HG03521 (cell line): ENCODE measurements around the gene ZDHHC17.
A peak's percentile ranks its signal among the peaks of the same experiment; 100 is the strongest.
"Not testable (repeated sequence)": the region's sequence is repeated elsewhere in the genome, so short reads cannot be mapped to it uniquely, and the experiment has no call there.

Experiments used
- ATAC-seq: cut with Tn5 transposase; IDR thresholded peaks from one replicate; pipeline ENCODE4 v1.9.1; 2021; ENCODE audit warnings: mild to moderate bottlenecking, moderate library complexity; ENCODE audit not compliant: unreplicated experiment

ZDHHC17 gene

DNA sequence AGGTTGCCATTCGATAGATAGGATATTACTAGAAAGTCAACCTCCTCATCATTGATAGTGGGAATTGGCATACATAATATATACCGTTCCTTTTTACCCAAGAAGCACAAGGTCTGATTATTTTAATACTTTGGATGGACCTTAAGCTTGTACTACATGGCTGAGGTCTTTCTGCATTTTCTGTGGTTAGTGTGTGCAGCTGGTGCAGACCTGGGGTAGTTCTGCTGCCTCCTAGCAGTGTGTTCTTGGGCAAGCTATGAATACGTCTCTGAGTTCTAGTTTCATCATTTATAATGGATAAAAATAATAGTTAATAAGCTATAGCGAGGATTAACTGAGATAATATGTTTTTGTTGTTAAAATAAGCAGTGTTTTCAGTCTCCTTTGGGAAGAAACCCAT is 2.2 kb downstream of the ZDHHC17 start:
- ATAC-seq = no peak

DNA sequence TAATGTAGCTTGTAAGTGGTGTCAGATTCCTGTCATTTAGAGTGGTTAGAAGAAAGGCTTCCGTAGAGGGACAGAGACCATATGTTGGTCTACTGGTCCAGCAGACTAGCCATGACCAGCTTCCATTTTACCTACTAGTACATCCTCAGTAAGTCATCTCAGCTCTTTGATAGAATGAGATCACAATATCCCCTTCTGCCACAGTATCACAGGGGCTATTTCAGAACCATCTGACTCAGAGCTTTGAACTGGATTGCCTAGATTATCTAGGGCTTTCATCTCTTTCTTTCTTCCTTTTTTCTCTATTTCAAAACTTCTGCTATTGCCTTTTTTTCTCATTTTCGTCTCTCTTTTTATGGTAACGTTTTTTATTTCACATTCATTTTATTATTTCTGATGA is 4.7 kb downstream of the ZDHHC17 start:
- no peak for ATAC-seq

DNA sequence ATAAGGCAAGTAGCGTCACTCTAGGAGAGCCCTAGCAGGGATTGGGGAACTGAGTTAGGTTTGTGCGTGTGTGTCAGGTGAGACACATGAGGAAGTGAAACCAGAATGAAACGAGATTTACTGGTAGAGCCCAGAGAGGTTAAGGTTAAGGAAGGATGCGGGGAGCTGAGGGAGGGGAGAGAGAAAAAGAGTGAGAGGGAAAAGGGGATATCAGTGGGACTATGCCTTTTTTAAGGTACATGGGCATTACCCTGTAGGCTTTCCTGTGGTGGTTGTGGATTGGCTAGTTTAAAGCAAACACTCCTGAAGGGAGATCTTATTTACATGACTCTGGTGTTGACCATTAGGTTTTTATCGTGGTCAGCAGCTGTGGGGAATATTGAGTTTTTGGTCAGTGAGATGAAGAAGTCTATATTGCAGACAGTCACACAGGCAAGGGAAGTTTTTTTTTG is 13.9 kb downstream of the ZDHHC17 start:
- peak; percentile 99 for ATAC-seq

DNA sequence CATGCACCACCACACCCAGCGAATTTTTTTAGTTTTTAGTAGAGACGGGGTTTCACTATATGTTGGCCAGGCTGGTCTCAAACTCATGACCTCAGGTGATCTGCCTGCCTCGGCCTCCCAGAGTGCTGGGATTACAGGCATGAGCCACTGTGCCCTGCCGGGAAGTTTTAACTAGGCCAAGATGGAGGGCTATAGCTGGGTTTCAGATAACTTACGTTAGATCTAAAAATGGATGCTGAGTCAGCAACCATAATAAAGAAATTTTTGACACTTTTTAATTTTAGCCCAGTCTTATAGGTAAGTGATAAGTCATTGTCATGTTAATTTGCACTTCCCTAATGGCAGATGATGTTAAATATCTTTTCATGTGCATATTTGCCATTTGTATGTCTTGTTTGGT is 14.4 kb downstream of the ZDHHC17 start:
- ATAC-seq = no peak

DNA sequence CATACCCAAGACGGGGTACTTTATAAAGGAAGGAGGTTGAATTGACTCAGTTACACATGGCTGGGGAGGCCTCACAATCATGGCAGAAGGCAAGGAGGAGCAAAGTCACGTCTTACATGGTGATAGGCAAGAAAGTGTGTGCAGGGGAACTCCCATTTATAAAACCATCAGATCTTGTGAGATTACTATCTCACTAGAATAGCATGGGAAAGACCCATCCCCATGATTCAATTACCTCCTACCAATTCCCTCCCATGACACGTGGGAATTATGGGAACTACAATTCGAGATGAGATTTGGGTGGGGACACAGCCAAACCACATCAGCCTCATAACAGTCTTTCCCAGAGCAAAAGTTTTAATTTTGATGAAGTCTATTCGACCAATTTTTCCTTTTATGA is 15.4 kb downstream of the ZDHHC17 start:
- not testable (repeated sequence) for ATAC-seq

DNA sequence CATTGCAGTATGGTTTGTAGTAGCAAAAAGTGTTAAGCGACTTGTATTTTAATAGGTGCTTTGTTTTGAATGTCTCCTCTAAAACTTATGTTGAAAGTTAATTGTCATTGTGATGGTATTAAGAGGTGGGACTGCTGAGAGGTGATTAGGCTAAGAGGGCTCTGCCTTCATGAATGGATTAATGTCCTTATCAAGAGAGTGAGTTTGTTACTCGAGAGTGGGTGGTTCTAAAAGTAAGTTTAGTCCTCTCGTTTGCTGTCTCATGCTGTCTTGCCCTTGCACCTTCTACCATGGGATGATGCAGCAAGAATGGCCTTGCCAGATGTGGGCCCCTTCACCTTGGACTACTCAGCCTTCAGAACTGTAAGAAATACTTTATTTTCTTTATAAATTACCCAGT is 17.4 kb downstream of the ZDHHC17 start:
- ATAC-seq = no peak

DNA sequence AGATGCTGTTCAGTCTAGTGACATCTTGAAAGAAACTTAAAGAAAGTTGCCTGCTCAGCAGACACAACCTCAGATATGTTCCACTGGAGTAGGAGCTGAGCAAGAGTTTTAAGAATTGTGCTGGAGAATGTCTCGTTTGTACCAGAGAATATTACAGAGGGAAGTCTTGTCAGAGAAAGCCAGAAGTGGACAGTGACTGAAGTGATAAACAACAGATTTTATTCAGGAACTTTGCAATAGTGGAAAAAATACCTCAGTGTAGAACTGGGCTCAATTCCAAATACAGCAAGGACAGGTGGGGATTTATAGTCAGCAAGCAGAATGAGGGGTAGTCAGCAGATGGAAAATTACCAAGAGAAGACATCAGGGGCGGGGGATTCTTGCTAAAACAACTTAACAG is 18.6 kb downstream of the ZDHHC17 start:
- no peak for ATAC-seq

DNA sequence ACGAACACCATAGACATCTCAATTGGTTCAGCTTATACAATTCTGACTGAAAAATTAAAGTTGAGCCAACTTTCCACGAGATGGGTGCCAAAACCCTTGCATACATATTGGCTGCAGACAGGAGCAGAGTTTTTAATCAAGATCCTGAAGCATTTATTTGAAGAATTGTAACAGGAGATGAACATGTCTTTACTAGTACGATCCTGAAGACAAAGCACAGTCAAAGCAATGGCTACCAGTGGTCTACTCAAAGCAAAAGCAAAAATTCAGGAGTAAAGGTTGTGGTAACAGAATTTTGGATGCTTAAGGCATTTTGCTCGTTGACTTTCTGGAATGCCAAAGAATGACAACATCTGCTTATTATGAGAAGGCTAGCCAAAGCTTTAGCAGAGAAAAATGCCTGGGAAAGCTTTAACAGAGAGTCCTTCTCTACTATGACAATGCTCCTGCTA is 20.7 kb downstream of the ZDHHC17 start:
- ATAC-seq = no peak

DNA sequence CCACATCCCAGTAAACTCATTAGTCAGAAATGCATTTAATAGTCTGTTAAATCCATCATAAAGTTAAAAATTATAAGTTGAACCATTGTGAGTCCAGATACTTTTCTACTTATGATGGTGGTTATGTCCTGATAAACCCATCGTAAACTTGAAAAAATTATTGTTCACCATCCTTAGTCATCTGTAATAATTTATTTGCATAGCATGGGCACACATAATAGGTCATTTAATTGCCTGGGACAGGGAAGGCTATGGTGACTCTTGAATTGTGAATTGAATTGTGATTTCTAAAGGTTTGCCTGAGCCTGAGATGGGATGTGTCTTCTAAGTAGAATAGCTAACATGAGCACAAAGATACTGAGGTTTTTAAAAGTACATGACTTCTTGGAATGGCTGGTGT is 21.5 kb downstream of the ZDHHC17 start:
- ATAC-seq = no peak

DNA sequence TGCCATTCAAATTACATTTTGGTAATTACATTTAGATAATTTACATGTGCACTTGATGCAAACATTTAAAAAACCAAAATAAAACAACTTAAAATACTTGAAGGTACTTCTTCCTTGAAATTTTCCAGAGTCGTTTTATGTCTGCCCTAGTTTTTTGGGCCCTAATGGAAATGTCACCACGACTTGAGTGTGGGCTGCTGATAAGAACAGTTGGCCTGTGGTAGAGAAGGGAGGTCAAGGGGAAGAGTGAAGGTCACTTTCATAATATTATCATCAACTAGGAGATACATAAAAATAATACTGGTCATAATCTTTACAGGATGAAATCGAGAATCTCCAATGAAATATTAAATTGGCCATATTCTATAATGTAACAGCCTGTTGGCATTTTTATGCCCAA is 23.1 kb downstream of the ZDHHC17 start:
- no peak for ATAC-seq

DNA sequence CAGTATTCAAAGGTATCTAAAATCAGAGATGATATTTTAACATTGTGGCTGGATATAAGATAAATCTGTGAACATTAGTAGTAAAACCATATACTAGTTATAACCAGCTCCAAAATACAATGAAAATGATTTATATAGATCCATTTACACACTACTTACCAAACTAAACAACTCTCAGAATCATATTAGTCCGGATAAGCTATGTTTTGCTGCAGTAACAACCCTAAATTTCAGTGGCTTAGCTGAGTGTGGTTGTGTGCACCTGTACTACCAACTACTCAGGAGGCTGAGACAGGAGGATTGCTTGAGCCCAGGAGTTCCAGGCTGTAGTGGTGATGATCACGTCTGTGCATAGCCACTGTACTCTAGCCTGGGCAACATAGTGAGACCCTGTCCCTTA is 23.8 kb downstream of the ZDHHC17 start:
- no peak for ATAC-seq

DNA sequence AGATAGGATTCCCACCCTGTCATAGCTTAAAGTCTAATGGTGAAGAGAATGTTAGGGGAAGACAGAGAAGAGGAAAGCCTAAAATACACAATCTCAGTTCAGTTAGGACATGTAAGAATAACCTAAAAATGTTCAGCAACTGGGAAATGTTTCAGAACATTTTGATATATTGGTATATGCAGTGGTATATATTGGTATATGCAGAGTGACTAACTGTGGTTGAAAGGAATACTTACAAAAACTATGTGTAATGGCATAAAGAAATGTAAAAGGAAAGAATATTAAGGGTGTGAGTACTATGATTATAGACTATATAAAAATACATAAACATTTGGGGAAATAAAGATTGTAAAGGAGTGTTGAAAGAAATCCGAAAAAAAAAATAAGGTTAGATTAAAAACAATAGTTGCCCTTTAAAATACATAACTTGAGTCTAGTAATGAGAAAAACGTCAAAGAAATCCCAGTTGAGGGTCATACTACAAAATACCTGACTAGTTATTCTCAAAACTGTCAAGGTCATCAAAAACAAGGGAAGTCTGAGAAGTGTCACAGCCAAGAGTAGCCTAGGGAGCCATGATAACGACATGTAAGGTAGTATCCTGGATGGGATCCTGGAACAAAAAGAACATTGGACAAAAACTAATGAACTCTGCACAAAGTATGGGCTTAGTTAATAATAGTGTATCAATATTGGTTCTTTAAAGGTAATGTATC is 25.6 kb downstream of the ZDHHC17 start:
- ATAC-seq = no peak

DNA sequence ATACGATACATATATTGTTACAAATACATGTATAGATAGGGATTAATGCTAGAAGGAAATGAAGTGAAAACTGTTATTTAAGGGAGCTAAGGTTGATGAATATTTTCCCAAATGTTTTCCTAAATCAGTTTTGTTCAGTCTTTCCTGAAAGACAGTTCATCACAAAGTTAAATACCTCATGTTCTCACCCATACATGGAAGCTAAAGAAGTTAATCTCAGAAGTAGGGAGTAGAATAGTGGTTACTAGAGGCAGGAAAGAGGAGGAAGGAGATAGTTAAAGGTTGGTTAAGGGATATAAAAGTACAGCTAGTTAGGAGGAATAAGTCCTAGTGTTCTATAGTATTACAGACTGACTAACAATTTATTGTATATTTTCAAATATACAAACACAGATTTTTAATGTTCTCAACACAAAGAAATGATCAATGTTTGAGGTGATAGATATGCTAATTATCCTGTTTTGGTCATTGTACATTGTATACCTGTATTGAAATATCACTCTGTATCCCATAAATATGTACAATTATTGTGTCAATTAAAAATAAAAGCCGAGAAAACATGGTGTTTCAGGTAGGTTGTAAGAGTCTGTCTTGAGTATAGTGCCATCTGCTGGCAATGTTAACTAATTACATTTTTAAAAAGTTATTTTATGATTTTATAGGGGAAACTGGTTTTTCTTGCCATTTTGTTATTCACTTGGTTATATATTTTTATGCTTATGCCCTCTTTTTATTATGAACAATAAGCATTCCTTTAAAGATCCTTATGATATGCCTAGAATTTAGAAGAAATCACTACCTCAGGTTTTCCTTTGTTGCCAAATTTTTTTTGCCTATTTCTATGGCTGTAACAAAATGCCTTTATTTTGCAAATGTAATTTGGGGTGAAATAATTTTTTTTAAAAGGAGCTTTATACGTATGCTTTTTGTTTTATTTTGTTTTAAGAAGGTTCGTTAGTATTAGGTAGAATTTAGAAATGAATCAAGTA is 26.9 kb downstream of the ZDHHC17 start:
- ATAC-seq = no peak

DNA sequence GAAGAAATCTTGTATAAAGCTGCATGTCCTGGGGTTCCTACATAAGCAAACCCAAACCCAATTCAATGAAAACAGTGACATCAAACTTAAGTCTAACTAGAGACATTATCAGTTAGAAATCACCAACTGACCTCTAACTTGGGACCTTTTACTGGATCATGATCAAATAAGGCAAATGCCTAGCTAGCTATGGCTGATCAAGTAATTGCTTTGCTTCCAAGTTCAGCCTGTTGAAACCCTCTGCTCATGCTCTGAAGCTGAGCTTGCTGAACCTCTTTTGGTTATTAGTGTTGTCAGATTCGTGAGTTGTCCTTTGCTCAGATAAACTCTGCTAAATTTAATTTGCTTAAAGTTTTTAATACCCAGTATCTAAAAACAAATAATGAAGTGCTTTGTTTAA is 28.9 kb downstream of the ZDHHC17 start:
- ATAC-seq = no peak

DNA sequence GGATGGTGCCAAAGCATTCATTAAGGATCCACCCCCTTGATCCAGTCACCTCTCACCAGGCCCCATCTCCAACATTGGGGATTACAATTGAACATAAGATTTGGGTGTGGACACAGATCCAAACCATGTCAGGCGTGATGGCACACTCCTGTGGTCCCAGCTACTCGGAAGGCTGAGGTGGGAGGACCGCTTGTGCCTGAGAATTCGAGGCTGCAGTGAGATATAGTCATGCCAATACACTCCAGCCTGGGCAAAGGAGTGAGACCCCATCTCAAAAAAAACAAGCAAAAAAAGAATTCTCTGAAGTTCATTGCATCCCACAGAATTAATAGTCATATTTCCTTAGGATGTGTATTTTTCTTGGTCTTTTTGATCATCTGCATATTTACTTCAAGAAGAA is 34.9 kb downstream of the ZDHHC17 start:
- no peak for ATAC-seq

DNA sequence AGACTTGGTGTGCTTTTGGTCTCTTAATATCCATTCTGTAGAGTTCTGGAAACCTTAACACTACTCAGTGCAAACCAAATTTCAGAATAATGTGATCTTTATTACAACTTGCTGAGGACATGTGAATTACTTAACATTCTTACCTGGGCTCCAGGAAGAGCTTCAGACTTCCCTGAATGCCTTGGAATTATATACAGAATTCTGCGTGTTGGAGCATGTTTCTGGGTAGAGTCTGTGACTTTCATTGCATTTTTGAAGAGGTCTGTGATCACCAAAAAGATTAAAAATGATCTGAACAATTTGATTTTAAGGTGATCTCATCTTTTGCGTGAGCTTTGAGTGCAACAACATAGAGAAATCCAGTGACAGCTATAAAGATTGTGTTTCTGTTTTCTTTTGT is 35.4 kb downstream of the ZDHHC17 start:
- ATAC-seq = no peak

DNA sequence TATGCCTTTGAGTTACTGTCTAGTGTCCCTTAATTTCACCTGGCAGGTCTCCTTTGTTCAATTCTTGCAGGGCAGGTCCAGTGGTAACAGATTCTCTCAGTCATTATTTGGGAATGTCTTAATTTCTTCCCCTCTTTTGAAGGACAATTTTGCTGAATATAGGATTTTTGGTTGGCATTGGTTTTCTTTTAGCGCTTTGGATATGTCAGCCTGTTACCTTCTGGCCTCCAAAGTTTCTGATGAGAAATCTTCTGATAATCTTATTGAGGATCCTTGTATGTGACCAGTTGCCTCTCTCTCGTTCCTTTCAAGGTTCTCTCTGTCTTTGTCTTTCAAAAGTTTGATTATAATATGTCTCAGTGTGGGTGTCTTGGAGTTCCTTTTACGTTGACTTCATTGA is 38.1 kb downstream of the ZDHHC17 start:
- no peak for ATAC-seq

DNA sequence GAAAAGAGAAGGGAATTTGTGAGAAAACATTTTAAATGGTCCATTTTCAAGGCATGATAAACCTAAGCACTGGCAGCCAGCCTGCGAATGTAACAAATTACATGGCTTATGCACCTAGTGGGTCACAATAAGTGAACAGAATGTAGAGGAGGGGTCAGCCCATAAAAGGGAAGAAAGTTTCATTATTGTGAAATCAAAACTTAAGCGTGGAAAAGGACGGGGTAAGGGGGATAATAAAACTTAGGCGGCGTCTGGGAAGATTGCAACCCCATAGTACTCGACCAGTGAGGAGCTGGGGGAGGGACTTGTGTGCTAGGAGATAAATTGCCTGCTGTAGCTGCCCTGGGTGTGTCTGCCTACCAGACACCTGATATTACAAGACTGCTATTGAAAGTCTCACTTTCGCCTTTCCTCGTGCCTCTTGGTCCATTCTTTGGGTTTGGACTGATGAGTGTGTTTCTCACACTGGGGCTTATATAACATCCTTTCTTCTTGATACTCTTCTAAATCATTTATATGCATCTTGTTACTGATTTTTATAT is 40.6 kb downstream of the ZDHHC17 start:
- no peak for ATAC-seq

DNA sequence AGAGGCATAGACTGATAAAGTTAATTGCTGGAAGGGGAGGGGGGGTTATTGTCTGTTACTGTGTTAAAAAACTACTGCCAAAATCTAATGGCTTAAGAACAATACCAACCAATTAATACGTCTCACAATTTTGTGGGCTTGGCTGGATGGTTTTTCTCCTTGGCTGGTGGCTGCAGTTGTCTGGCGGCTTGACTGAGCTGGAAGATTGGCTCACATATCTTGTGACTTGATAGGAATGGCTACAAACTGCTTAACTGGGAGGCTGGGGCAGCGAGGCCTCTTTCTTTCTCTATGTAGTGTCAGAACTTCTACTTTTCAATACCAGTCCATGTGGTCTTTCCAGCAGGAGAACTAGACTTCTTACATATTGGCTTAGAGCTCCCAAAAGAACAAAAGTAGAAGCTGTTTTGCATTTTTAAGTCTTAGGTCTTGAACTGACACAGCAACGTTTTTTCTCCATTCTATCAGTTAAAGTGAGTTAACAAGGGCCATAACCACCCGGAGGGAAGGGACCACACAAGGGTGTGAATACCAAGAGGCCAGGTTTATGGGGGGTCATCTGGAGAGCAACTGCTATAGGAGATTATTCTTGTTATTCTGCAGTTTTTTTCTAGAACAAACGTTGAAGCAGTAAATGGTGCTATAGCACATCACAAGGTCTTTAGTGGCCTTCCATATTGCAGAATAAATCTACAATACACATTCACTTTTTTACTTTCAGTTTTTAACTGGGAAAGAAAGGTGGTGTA is 46.9 kb downstream of the ZDHHC17 start:
- ATAC-seq = no peak

DNA sequence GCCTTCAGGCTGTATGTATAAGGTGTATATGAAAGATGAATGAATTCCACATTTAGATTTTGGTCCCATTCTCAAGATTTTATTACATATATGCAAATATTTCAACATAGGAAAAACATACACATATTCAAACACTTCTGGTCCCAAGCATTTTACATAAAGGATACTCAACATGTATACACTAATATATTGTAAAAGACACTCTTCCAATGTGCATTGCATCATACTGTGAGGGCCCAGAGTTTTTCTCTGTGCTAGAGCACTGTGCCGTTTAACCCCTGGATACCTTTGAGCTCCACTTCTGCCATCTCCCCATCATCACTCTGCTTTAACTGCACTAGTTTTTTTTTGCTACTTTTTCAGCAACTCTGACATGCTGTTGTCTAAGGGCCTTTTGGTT is 48.1 kb downstream of the ZDHHC17 start:
- ATAC-seq = no peak

DNA sequence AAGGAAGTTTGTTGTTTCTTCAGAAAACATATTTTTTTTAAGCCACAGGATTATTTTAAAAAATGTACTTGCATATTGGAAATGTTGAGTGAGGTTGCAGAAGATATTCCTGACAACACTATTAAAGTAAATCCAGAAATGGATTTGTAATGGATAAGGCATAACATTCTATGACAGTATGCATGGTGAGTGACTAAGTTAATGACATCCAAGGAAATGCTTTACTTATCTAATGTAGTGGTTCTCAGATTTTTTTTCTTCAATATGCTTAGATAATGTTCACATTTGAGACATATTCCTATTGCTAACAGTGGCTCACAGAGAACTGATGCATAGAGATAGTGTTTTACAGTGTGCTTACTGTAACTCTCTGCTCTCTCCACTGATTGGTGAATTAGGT is 49.4 kb downstream of the ZDHHC17 start:
- ATAC-seq = no peak
